Endothelial cell of umbilical vein (primary cell): Measurements from ENCODE around the gene ATXN7.

Experiments
- CTCF ChIP-seq, 2 donors: IDR thresholded peaks; 1 replicate in 1 of 2; 2 replicates in 1 of 2; pipeline ENCODE4 v1.5.1; 2011; ENCODE audit warnings: low read length in 2 of 2, mild to moderate bottlenecking in 2 of 2, moderate library complexity in 2 of 2, control low read depth in 1 of 2, inconsistent platforms in 1 of 2, low read depth in 1 of 2; ENCODE audit not compliant: insufficient read depth in 1 of 2; ENCODE audit errors: extremely low read depth in 1 of 2
- EZH2 ChIP-seq: IDR thresholded peaks from 2 replicates; pipeline ENCODE4 v1.6.1; 2012; ENCODE audit warnings: borderline replicate concordance, low read depth, mild to moderate bottlenecking, moderate library complexity, low read length, inconsistent platforms; ENCODE audit not compliant: severe bottlenecking
- POLR2A ChIP-seq: IDR thresholded peaks from 2 replicates; pipeline ENCODE4 v1.6.1; 2012; ENCODE audit warnings: low read depth, mild to moderate bottlenecking, control low read depth, low read length

DNA sequence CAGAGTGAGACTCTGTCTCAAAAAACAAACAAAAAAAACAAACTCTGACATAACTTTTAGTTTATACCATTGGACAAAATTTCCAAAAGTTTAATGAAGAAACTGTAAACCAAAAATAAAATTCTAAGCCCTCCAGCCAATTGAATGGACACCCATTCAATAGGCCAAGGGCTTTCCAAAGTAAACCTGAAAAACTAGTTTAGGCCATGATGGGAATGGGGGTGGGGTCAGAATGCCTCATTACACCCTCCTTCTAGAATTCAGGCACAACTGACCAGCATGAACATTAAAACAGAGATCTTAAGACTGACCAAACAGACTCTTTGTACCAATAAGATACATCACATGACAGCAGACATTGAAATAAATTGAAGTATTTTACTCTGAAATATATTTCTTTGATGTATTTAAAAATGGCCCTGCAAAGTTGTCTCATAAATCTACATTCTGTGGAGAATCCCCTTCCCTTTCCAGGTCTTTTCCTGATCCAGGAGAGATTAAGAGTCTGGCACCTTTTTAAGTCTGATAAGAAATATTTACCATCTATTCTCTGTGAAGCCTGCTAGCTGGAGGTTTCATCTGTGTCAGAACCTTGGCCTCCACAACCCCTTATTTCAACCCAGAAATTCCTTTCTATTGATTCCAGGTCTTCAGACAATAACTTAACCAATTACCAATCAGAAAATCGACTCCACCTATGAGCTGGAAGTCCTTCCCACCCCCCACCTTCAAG, 15.8 kb upstream of the ATXN7 start:
- TF ChIP-seq EZH2: no peak
- no peak for TF ChIP-seq POLR2A
- TF ChIP-seq CTCF (IDR thresholded peaks at IDR 0.05; ENCODE audit: extremely low read depth in 1 of 2, insufficient read depth in 1 of 2, low read depth in 1 of 2, low read length in 2 of 2): no peak
